Transverse colon (tissue), 4 donors: ENCODE data around the gene DPY19L3. TPM values are rescaled to one million over a fixed set of nuclear protein-coding genes. Genes with fewer than 3 reads are reported as not detected.

Experiments used
- DNase-seq: peaks from one replicate; pipeline ENCODE4 v3.0.0-alpha.2; 2019
- H3K27ac ChIP-seq, 4 donors: fragments of 200-600 bp; sonication (generic); 2 replicates each; pipeline ENCODE4 v1.5.1; 2016 to 2018; ENCODE audit warnings: inconsistent platforms in 4 of 4
- H3K27me3 ChIP-seq: fragments of 200-600 bp; sonication (generic); 2 replicates; pipeline ENCODE4 v1.5.1; 2017; ENCODE audit warnings: inconsistent platforms
- H3K36me3 ChIP-seq, 4 donors: fragments of 200-600 bp; sonication (generic); 2 replicates each; pipeline ENCODE4 v1.5.1; 2017 to 2019; ENCODE audit warnings: inconsistent platforms in 4 of 4
- H3K4me1 ChIP-seq, 4 donors: fragments of 200-600 bp; sonication (generic); 2 replicates each; pipeline ENCODE4 v1.5.1; 2017 to 2020; ENCODE audit warnings: inconsistent platforms in 4 of 4
- H3K4me3 ChIP-seq, 4 donors: fragments of 200-600 bp; sonication (generic); 1 replicate in 1 of 4; 2 replicates in 3 of 4; pipeline versions ENCODE4 v1.5.1 to v1.6.1; 2017 to 2019; ENCODE audit warnings: inconsistent platforms in 4 of 4
- H3K9me3 ChIP-seq, 2 donors: fragments of 200-600 bp; sonication (generic); 2 replicates each; pipeline ENCODE4 v1.5.1; 2017 to 2019; ENCODE audit warnings: inconsistent platforms in 2 of 2
- CTCF ChIP-seq, 5 experiments: fragments of 200-600 bp in 3 of 5; fragments of 450-650 bp in 2 of 5; sonication (generic) in 3 of 5; IDR thresholded peaks; 1 replicate in 2 of 5; 2 replicates in 3 of 5; pipeline ENCODE4 v1.5.1; 2016 to 2017; ENCODE audit warnings: antibody characterized with exemption in 5 of 5, inconsistent platforms in 3 of 5, mild to moderate bottlenecking in 2 of 5, moderate library complexity in 1 of 5
- EP300 ChIP-seq: sonication (generic); formaldehyde crosslinking; IDR thresholded peaks from one replicate; pipeline ENCODE4 v1.6.1; 2017; ENCODE audit warnings: antibody characterized with exemption, low read depth
- POLR2A ChIP-seq: fragments of 450-650 bp; IDR thresholded peaks from one replicate; pipeline ENCODE4 v1.6.1; 2016; ENCODE audit warnings: antibody characterized with exemption, mild to moderate bottlenecking, moderate library complexity
- POLR2AphosphoS5 ChIP-seq, 3 donors: sonication (generic); formaldehyde crosslinking; IDR thresholded peaks; one replicate each; pipeline ENCODE4 v1.6.1; 2016; ENCODE audit warnings: antibody characterized with exemption in 3 of 3
- WGBS, 2 donors: methylation state at CpG; one replicate each; pipeline ENCODE4 v1.1.5; 2018; ENCODE audit warnings: low coverage in 1 of 2; 5-methylcytosine and 5-hydroxymethylcytosine counted together
- in situ Hi-C, 4 donors: fragments of 200-750 bp; cut with MboI; loops; one replicate each; pipeline versions ENCODE4 v1.15.0 to v1.15.1; 2017; ENCODE audit warnings: low sequenced_read_pairs in 3 of 4, low pct_ligation_motif_present in 1 of 4, low pct_unique_long_range_greater_than_20kb in 1 of 4
- intact Hi-C: fragments of 100-400 bp; cut with DNase I; formaldehyde crosslinking; loops from one replicate; pipeline ENCODE4 v1.15.1; 2023; ENCODE audit warnings: low total_unique reads
- total RNA-seq, 4 donors: library from RNA; depleted of rRNA; stranded (reverse); fragments of >200 nt; gene quantifications; one replicate each; pipeline ENCODE4 v1.1.0, GENCODE V29; 2016

The DPY19L3 gene
- total RNA-seq, 4 donors from 2014 or later = 15.6 to 48.6 (median 20.2) TPM

GRCh38 chr19:32476032-32476350 lies 70.4 kb downstream of the DPY19L3 start:
- WGBS, 2 donors = 96 to 100% methylated on average over 2 to 4 of the region's 4 CpGs
- intact Hi-C loops = no loop called here
- H3K36me3 ChIP-seq = no peaks in the 10 kb centered on the region

GRCh38 chr19:32480321-32480720 lies 74.8 kb downstream of the DPY19L3 start:
- H3K27me3 ChIP-seq = no peaks in the 10 kb centered on the region
- WGBS, 2 donors = 90 to 96% methylated on average over 7 to 13 of the region's 13 CpGs
- no peak for DNase-seq
- H3K9me3 ChIP-seq = no peaks in the 10 kb centered on the region
- H3K27ac ChIP-seq = no peak overlapping the region
- intact Hi-C loops (no loop called here), in situ Hi-C loops (no loop called here)
- H3K36me3 ChIP-seq = peaks cover 0 to 9% (median 0%) of the 10 kb centered on the region in 4 donors
- TF ChIP-seq EP300 = no peak
- TF ChIP-seq CTCF (IDR thresholded peaks at IDR 0.05) = no peak
- no peak for TF ChIP-seq POLR2A
- TF ChIP-seq POLR2AphosphoS5 (IDR thresholded peaks at IDR 0.05) = no peak
- H3K4me3 ChIP-seq = no peak overlapping the region
- H3K4me1 ChIP-seq = no peaks in the 10 kb centered on the region

More at GRCh38 chr19:32476032-32476350, 70.4 kb downstream of the DPY19L3 start:
- Histone ChIP-seq H3K4me3 (no peak overlapping the region), H3K4me1 (no peaks in the 10 kb centered on the region), H3K9me3 (no peaks in the 10 kb centered on the region), H3K27ac (no peak overlapping the region), H3K27me3 (no peaks in the 10 kb centered on the region)
- no peak for DNase-seq
- no peak for TF ChIP-seq EP300
- TF ChIP-seq CTCF (IDR thresholded peaks at IDR 0.05) = no peak
- no peak for TF ChIP-seq POLR2AphosphoS5 (IDR thresholded peaks at IDR 0.05)
- TF ChIP-seq POLR2A = no peak
- in situ Hi-C loops = no loop called here

- TF ChIP-seq POLR2AphosphoS5 (IDR thresholded peaks at IDR 0.05) = no peak
- TF ChIP-seq EP300 = no peak
- TF ChIP-seq CTCF (IDR thresholded peaks at IDR 0.05) = no peak
- TF ChIP-seq POLR2A = no peak
- WGBS, 2 donors = 79 to 89% methylated on average over 4 of the region's 4 CpGs
- no peaks in the 10 kb centered on the region for H3K4me1 ChIP-seq
- H3K4me3 ChIP-seq = no peak overlapping the region
- no peak overlapping the region for H3K27ac ChIP-seq
- DNase-seq = no peak
- in situ Hi-C loops = no loop called here
- peaks cover 0 to 17% (median 5%) of the 10 kb centered on the region in 4 donors for H3K36me3 ChIP-seq
- no peaks in the 10 kb centered on the region for H3K27me3 ChIP-seq
- H3K9me3 ChIP-seq = no peaks in the 10 kb centered on the region
- intact Hi-C loops = no loop called here
Observed at GRCh38 chr19:32483574-32483973, 78.0 kb downstream of the DPY19L3 start.

GRCh38 chr19:32489971-32490370 lies 84.4 kb downstream of the DPY19L3 start:
- Histone ChIP-seq H3K36me3 (peaks cover 0 to 17% (median 0%) of the 10 kb centered on the region in 4 donors), H3K4me1 (no peaks in the 10 kb centered on the region), H3K27ac (no peak overlapping the region), H3K9me3 (no peaks in the 10 kb centered on the region), H3K27me3 (no peaks in the 10 kb centered on the region), H3K4me3 (no peak overlapping the region)
- intact Hi-C loops = no loop called here
- WGBS, 2 donors = 83 to 100% methylated on average over 1 to 2 of the region's 2 CpGs
- no peak for TF ChIP-seq EP300
- TF ChIP-seq POLR2A = no peak
- TF ChIP-seq CTCF (IDR thresholded peaks at IDR 0.05) = no peak
- no peak for TF ChIP-seq POLR2AphosphoS5 (IDR thresholded peaks at IDR 0.05)
- in situ Hi-C loops = no loop called here
- DNase-seq = no peak
